ENCODE results near the gene TGFB1I1. TPM values are rescaled to one million over a fixed set of nuclear protein-coding genes. Genes with fewer than 3 reads are reported as not detected.

The TGFB1I1 gene
- total RNA-seq, 1 donor from 2014 or later: 25.6 TPM

GRCh38 chr16:31451201-31451600 lies 20.8 kb upstream of the TGFB1I1 start:
- H3K4me1 Mint-ChIP-seq (ENCODE audit: unreplicated experiment): peaks cover 22% of the 10 kb centered on the region
- H3K9me3 Mint-ChIP-seq: no peaks in the 10 kb centered on the region
- no peak overlapping the region for H3K4me3 Mint-ChIP-seq
- H3K27ac Mint-ChIP-seq: no peak overlapping the region
- H3K27me3 Mint-ChIP-seq: no peaks in the 10 kb centered on the region
- TF ChIP-seq CTCF (conservative IDR thresholded peaks at IDR 0.05): no peak
- no peak for DNase-seq (ENCODE audit: extremely low spot score, unreplicated experiment)
- H3K36me3 Mint-ChIP-seq: no peaks in the 10 kb centered on the region

- H3K4me1 Mint-ChIP-seq (ENCODE audit: unreplicated experiment): peaks cover 22% of the 10 kb centered on the region
- H3K4me3 Mint-ChIP-seq: peak overlapping the region; percentile 27
- DNase-seq (ENCODE audit: extremely low spot score, unreplicated experiment): no peak
- TF ChIP-seq CTCF (conservative IDR thresholded peaks at IDR 0.05): peak; percentile 76
- no peaks in the 10 kb centered on the region for H3K36me3 Mint-ChIP-seq
- H3K9me3 Mint-ChIP-seq: no peaks in the 10 kb centered on the region
- H3K27ac Mint-ChIP-seq: peak overlapping the region; percentile 36
- H3K27me3 Mint-ChIP-seq: no peaks in the 10 kb centered on the region
Measured at GRCh38 chr16:31451681-31452351, 20.1 kb upstream of the TGFB1I1 start.

- Mint-ChIP-seq H3K27ac (peak overlapping the region; percentile 39), H3K4me3 (no peak overlapping the region), H3K4me1 (ENCODE audit: unreplicated experiment) (peaks cover 22% of the 10 kb centered on the region), H3K36me3 (no peaks in the 10 kb centered on the region), H3K9me3 (no peaks in the 10 kb centered on the region), H3K27me3 (no peaks in the 10 kb centered on the region)
- DNase-seq (ENCODE audit: extremely low spot score, unreplicated experiment): no peak
- TF ChIP-seq CTCF (conservative IDR thresholded peaks at IDR 0.05): no peak
Measured at GRCh38 chr16:31452631-31453106, 19.3 kb upstream of the TGFB1I1 start.

- Mint-ChIP-seq H3K27me3 (no peaks in the 10 kb centered on the region), H3K4me3 (peak overlapping the region; percentile 70), H3K4me1 (ENCODE audit: unreplicated experiment) (peaks cover 25% of the 10 kb centered on the region), H3K27ac (peak overlapping the region; percentile 93), H3K36me3 (no peaks in the 10 kb centered on the region), H3K9me3 (no peaks in the 10 kb centered on the region)
- no peak for DNase-seq (ENCODE audit: extremely low spot score, unreplicated experiment)
- TF ChIP-seq CTCF (conservative IDR thresholded peaks at IDR 0.05): no peak
Measured at GRCh38 chr16:31453255-31454204, 18.4 kb upstream of the TGFB1I1 start.

- TF ChIP-seq CTCF (conservative IDR thresholded peaks at IDR 0.05): peak; percentile 54
- DNase-seq (ENCODE audit: extremely low spot score, unreplicated experiment): no peak
- Mint-ChIP-seq H3K4me3 (peak overlapping the region; percentile 39), H3K27me3 (no peaks in the 10 kb centered on the region), H3K4me1 (ENCODE audit: unreplicated experiment) (peaks cover 30% of the 10 kb centered on the region), H3K27ac (peak overlapping the region; percentile 71), H3K36me3 (no peaks in the 10 kb centered on the region), H3K9me3 (no peaks in the 10 kb centered on the region)
Measured at GRCh38 chr16:31455601-31456314, 16.2 kb upstream of the TGFB1I1 start.

All from type B pancreatic cell (in vitro differentiated cells).